ENCODE measurements around the gene PPP1R7.

GRCh38 chr2:241191081-241191480 lies 40.8 kb downstream of the PPP1R7 start:
- TF ChIP-seq POLR2A (IDR thresholded peaks at IDR 0.05) (no peak), CTCF (IDR thresholded peaks at IDR 0.05) (no peak), EP300 (IDR thresholded peaks at IDR 0.05) (no peak), POLR2AphosphoS5 (IDR thresholded peaks at IDR 0.05) (no peak)
